ENCODE data around the gene TAP1. TPM values are rescaled to one million over a fixed set of nuclear protein-coding genes. Genes with fewer than 3 reads are reported as not detected.
A peak's percentile ranks its signal among the peaks of the same experiment; 100 is the strongest.

TAP1 gene
- total and polyA plus RNA-seq, 10 of the 15 experiments (the other 5 are each of a cell fraction or from before 2014, with no cell fraction given), result 33.4 to 249 (median 169) TPM

DNA sequence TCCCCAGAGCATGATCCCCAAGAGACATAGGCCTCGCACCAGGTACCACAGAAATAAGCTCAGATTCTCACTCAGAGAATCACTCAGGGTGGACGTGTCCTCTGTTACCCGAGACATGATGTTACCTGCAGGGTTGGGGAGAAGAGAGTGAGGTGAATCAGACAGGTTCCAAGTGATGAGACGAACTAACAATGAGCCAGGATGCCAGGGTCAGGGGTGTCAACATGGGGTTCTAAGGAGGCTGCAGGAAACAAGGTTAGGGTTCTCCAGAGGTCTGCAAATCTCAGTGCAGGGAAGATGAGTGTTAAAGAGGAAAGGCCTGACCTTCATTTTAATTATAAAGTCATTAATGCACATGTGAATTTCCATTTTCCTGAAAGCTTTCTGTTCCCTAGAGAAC lies 2.5 kb downstream of the TAP1 start:
- H2AFZ ChIP-seq (ENCODE audit: control insufficient read depth, low read depth, low read length), result no peak overlapping the region
- H3K79me2 ChIP-seq (ENCODE audit: control insufficient read depth, insufficient read depth, low read length), result peaks cover 94% of the 10 kb centered on the region
- in situ Hi-C loops (cut with MboI) (no loop called here), intact Hi-C loops (cut with micrococcal nuclease; ENCODE audit: unreplicated experiment) (loop anchor here (10.0 kb wide), 1 partner anchor 246 kb away; no protein-coding TSS in a partner anchor)
- peak overlapping the region; percentile 88; the same call in 1 of the 2 replicates for H3K4me3 ChIP-seq
- RAD21 ChIA-PET (ENCODE audit: unreplicated experiment), result interaction anchor here (1.1 to 1.2 kb wide), 2 partner anchors 11 to 13 kb away, joined by 3 to 7 read pairs; partner anchors contain the start of gene TAP2
- no peaks in the 10 kb centered on the region; the same call in 1 of the 2 replicates for H4K20me1 ChIP-seq (ENCODE audit: control insufficient read depth, insufficient read depth)
- no peaks in the 10 kb centered on the region for H3K27me3 ChIP-seq (replicated peaks in 1 of 2; ENCODE audit: control insufficient read depth in 2 of 2, insufficient read depth in 2 of 2, low read length in 1 of 2)
- no peak for DNase-seq (ENCODE audit: low read depth, low spot score)
- H3K4me2 ChIP-seq (ENCODE audit: control insufficient read depth, insufficient read depth), result peak overlapping the region; percentile 96
- CTCF ChIA-PET, result interaction anchor here (0.9 to 3.3 kb wide), 5 partner anchors 12 to 108 kb away, joined by 3 to 25 read pairs (median 4); partner anchors contain the start of gene TAP2
- POLR2A ChIA-PET, result interaction anchor here (1.0 to 1.8 kb wide), 5 partner anchors 9 to 655 kb away, joined by 3 to 7 read pairs (median 4); partner anchors contain the start of gene TAP2
- H3K4me1 ChIP-seq (ENCODE audit: control insufficient read depth, insufficient read depth, low read length), result peaks cover 50% of the 10 kb centered on the region
- no peaks in the 10 kb centered on the region for H3K9me3 ChIP-seq (replicated peaks; ENCODE audit: control insufficient read depth, insufficient read depth, low read length)
- no peak for FAIRE-seq
- peak overlapping the region; percentile 100; the same call in 1 of the 2 replicates for H3K27ac ChIP-seq (ENCODE audit: control insufficient read depth, insufficient read depth)
- SMC1A ChIA-PET (ENCODE audit: uncharacterized antibody, unreplicated experiment), result interaction anchor here (0.9 to 1.9 kb wide), 5 partner anchors 12 to 102 kb away, joined by 3 to 7 read pairs (median 3); partner anchors contain the start of genes HLA-DMA and TAP2
- ATAC-seq, result no peak
- peaks cover 7 to 53% of the 10 kb centered on the region in 2 experiments for H3K36me3 ChIP-seq (ENCODE audit: control insufficient read depth in 2 of 2, insufficient read depth in 2 of 2, low read length in 1 of 2)
- peak overlapping the region; percentile 99 for H3K9ac ChIP-seq (ENCODE audit: control insufficient read depth, insufficient read depth, low read length)
- WGBS (ENCODE audit: insufficient coverage, insufficient replicate concordance, low lambda C conversion rate, missing lambda C conversion rate), result 53% methylated on average over 4 of the region's 4 CpGs
- no TSS peak for BruUV-seq (replicated peaks)
- no peak for TF ChIP-seq HDAC2 (IDR thresholded peaks at IDR 0.05)
- TF ChIP-seq SMAD1 (IDR thresholded peaks at IDR 0.05; ENCODE audit: low read depth, partially characterized antibody), result no peak
- TF ChIP-seq POLR2AphosphoS5 (IDR thresholded peaks at IDR 0.05; ENCODE audit: low read length), result peak; percentile 68

DNA sequence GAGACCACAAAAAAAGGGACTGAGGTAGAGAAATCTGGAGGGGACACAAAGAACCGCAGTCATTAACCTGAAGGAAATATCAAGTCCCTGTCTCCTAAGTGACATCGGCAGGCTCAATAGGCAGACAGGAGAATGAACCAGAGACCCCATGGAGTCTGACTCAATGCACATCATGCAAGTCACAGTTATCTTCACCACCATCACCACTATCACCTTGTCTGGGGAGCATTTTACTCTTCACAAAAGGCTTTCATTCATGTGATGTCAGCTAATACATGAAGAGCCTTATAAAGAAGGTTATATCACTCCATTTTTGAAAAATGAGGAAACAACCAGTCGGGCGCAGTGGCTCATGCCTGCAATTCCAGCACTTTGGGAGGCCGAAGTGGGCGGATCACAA lies 4.4 kb downstream of the TAP1 start:
- WGBS (ENCODE audit: insufficient coverage, insufficient replicate concordance, low lambda C conversion rate, missing lambda C conversion rate), result 74% methylated on average over 4 of the region's 6 CpGs
- ATAC-seq (no peak), DNase-seq (ENCODE audit: low read depth, low spot score) (no peak), FAIRE-seq (no peak)
- Histone ChIP-seq H3K79me2 (ENCODE audit: control insufficient read depth, insufficient read depth, low read length) (peaks cover 93% of the 10 kb centered on the region), H3K4me3 (no peak overlapping the region), H2AFZ (ENCODE audit: control insufficient read depth, low read depth, low read length) (no peak overlapping the region), H3K4me1 (ENCODE audit: control insufficient read depth, insufficient read depth, low read length) (peaks cover 55% of the 10 kb centered on the region), H3K4me2 (ENCODE audit: control insufficient read depth, insufficient read depth) (peak overlapping the region; percentile 60), H3K27me3 (replicated peaks in 1 of 2; ENCODE audit: control insufficient read depth in 2 of 2, insufficient read depth in 2 of 2, low read length in 1 of 2) (no peaks in the 10 kb centered on the region), H3K36me3 (ENCODE audit: control insufficient read depth in 2 of 2, insufficient read depth in 2 of 2, low read length in 1 of 2) (peaks cover 7 to 55% of the 10 kb centered on the region in 2 experiments), H3K9me3 (replicated peaks; ENCODE audit: control insufficient read depth, insufficient read depth, low read length) (no peaks in the 10 kb centered on the region), H4K20me1 (ENCODE audit: control insufficient read depth, insufficient read depth) (no peaks in the 10 kb centered on the region; the same call in 1 of the 2 replicates), H3K27ac (ENCODE audit: control insufficient read depth, insufficient read depth) (no peak overlapping the region), H3K9ac (ENCODE audit: control insufficient read depth, insufficient read depth, low read length) (no peak overlapping the region)
- ChIA-PET SMC1A (ENCODE audit: uncharacterized antibody, unreplicated experiment) (interaction anchor here (1.0 to 1.3 kb wide), 2 partner anchors 10 to 136 kb away, joined by 4 to 6 read pairs; partner anchors contain the start of gene TAP2), RAD21 (ENCODE audit: unreplicated experiment) (interaction anchor here (1.6 kb wide), 1 partner anchor 10 kb away, joined by 5 read pairs; the partner anchor contains the start of gene TAP2), CTCF (interaction anchor here (1.2 to 3.3 kb wide), 3 partner anchors 10 to 101 kb away, joined by 3 to 25 read pairs (median 14); partner anchors contain the start of gene TAP2), POLR2A (interaction anchor here (0.5 kb wide), 1 partner anchor 29 kb away, joined by 4 read pairs; no protein-coding TSS in a partner anchor)
- intact Hi-C loops (cut with micrococcal nuclease; ENCODE audit: unreplicated experiment) (no loop called here), in situ Hi-C loops (cut with MboI) (no loop called here)
- BruUV-seq (replicated peaks), result no TSS peak
- TF ChIP-seq EP300 (IDR thresholded peaks at IDR 0.05; ENCODE audit: borderline replicate concordance in 1 of 2, control insufficient read depth in 1 of 2, low read depth in 2 of 2, low read length in 2 of 2), result no peak
